PC-9 (cell line): Measurements from ENCODE around the gene TMOD1.

Experiments used
- EZH2 ChIP-seq: fragments of 200-600 bp; sonication (generic); IDR thresholded peaks from 2 replicates; pipeline ENCODE4 v1.8.0; 2017; ENCODE audit warnings: antibody characterized with exemption, low read depth
- TF ChIP-seq, protein P1 (sequence below): fragments of 200-600 bp; sonication (generic); conservative IDR thresholded peaks from 2 replicates; pipeline ENCODE4 v1.6.1; 2017; ENCODE audit warnings: mixed run types, antibody characterized with exemption, mild to moderate bottlenecking, moderate library complexity

GRCh38 chr9:97502222-97502983 is 937 bp downstream of the TMOD1 start:
- TF ChIP-seq, protein P1, sequence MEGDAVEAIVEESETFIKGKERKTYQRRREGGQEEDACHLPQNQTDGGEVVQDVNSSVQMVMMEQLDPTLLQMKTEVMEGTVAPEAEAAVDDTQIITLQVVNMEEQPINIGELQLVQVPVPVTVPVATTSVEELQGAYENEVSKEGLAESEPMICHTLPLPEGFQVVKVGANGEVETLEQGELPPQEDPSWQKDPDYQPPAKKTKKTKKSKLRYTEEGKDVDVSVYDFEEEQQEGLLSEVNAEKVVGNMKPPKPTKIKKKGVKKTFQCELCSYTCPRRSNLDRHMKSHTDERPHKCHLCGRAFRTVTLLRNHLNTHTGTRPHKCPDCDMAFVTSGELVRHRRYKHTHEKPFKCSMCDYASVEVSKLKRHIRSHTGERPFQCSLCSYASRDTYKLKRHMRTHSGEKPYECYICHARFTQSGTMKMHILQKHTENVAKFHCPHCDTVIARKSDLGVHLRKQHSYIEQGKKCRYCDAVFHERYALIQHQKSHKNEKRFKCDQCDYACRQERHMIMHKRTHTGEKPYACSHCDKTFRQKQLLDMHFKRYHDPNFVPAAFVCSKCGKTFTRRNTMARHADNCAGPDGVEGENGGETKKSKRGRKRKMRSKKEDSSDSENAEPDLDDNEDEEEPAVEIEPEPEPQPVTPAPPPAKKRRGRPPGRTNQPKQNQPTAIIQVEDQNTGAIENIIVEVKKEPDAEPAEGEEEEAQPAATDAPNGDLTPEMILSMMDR, result no peak
- no peak for TF ChIP-seq EZH2
